GM21528 (cell line): ENCODE measurements around the gene CA14.
"Not testable (repeated sequence)": the region's sequence is repeated elsewhere in the genome, so short reads cannot be mapped to it uniquely, and the experiment has no call there.

Experiments
- ATAC-seq: cut with Tn5 transposase; IDR thresholded peaks from one replicate; pipeline ENCODE4 v1.9.1; 2021; ENCODE audit warnings: mild to moderate bottlenecking, moderate library complexity; ENCODE audit not compliant: unreplicated experiment, low FRiP score

Gene CA14

GRCh38 chr1:150235852-150236613 lies 21.5 kb upstream of the CA14 start, which contains the start of gene ANP32E:
ANP32E (minus strand) TSS chr1:150236112; CDS start chr1:150235786, 326 bp downstream.
- ATAC-seq: peak; percentile 80

DNA sequence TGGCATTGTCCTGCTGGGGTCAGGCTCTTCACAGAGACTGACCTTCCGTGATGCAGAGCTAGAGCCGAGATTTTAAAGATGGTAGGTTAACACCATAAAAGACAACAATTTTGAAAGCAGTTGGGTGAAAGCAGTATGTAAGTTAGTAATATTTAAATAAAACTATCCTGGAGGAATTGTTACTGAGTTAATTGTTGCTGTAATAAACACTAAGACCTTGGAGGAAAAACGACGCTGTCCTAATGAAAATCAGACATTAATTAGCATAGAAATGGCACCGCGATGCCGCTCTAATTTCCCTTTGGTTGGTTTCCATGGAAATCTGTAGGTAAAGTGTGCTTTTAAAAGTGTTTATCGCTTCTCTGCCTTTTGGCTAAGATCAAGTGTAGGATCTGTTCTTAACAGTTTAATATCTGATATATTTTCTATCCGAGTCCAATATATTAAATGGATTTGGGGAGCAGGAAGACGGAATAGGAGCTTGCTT lies 20.9 kb upstream of the CA14 start:
- no peak for ATAC-seq

DNA sequence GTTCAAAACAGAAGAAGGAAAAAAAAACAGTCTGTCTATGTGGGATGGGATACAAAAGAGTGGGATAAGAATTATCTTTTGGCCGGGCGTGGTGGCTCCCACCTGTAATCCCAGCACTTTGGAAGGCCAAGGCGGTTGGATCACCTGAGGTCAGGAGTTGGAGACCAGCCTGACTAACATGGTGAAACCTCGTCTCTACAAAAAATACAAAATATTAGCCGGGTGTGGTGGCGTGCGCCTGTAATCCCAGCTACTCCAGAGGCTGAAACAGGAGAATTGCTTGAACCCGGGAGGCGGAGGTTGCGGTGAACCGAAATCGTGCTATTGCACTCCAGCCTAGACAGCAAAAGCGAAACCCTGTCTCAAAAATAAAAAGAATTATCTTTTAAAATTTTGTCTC lies 20.4 kb upstream of the CA14 start:
- not testable (repeated sequence) for ATAC-seq

DNA sequence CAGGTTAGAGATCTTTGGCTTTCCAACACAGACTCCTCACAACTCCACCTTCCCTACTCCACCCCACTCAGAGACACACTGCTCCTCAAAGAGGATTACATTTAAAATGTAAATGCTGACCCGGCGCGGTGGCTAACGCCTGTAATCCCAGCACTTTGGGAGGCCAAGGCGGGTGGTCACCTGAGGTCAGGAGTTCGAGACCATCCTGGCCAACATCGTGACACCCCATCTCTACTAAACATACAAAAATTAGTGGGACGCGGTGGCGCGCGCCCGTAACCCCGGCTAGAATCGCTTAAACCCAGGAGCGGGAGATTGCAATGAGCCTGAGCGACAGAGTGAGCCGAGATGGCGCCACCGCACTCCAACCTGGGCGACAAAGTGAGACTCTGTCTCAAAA lies 19.8 kb upstream of the CA14 start:
- ATAC-seq: no peak

- no peak for ATAC-seq
Measured at GRCh38 chr1:150243003-150243402, 14.6 kb upstream of the CA14 start.

- ATAC-seq: no peak
Measured at GRCh38 chr1:150249936-150250335, 7.6 kb upstream of the CA14 start.

DNA sequence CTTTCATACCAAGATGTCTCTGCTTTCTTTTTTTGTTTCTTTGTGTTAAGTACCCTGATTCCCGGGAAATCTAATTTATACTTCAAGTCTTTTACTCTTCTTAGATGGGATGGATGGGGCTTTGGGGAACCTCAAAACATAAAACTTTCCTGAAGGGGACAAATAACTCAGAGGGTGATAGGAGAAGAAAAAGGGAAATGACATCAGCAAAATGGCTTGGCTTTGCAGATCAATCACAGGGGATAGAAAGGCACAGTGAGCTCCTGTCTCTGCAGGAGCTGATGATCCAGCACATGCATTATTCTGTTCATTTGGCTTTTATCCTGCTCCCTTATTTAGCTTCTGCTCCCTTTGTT lies 1.4 kb upstream of the CA14 start:
- no peak for ATAC-seq

DNA sequence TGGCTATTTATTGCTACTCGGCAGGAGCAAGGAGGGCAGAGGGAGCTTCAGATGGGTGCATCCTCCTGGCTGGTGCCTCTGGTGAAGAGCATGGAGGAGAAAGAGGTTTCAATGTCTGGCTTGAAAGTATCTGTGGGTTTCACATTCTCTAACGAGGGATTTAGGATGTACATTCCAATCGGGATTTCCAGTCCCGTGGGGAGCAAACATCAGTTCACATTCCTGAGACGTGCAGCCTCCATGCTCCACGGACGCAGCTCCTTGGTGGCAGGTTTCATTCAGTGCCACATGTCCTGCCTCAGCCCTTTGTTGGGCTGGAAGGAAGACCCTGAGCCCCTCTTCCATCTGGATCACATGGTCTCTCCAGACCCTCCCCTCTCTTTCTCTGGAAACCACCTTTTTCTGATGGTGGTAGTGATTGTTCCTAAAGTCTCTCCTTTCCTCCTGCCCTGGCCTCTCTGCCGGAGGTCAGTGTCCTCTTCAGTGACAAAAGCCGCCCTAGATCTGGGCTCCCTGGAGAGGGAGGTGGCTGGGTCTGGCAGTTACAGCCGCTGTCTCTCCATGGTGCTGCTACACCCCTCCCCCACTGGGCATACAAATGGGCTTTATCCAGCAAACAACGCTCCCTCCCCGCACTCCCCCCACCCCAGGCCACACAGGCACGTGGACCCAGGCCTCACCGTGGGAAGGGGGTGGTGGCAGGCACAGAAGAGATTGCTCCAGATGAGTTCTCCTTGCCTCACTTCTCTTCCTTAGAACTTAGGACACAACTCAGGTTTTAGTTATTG lies 826 bp upstream of the CA14 start:
- no peak for ATAC-seq

- no peak for ATAC-seq
Measured at GRCh38 chr1:150259217-150259616, 1.6 kb downstream of the CA14 start.

- no peak for ATAC-seq
Measured at GRCh38 chr1:150259758-150260669, 2.4 kb downstream of the CA14 start.

DNA sequence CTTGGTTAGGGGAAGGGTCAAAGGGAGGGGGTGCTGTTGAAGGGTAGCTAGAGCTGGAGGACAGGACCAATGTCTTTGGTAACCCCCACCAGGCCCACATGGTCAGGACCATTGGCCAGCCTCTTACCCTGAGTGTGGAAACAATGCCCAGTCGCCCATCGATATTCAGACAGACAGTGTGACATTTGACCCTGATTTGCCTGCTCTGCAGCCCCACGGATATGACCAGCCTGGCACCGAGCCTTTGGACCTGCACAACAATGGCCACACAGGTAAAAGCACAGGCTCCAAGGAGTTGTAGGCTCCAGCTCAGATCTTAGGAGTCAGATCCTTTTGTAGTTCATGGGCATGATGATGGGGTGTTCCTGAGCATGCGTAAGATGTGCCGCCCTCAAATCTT lies 3.8 kb downstream of the CA14 start:
- ATAC-seq: no peak

GRCh38 chr1:150262388-150263320 lies 5.1 kb downstream of the CA14 start:
- no peak for ATAC-seq

DNA sequence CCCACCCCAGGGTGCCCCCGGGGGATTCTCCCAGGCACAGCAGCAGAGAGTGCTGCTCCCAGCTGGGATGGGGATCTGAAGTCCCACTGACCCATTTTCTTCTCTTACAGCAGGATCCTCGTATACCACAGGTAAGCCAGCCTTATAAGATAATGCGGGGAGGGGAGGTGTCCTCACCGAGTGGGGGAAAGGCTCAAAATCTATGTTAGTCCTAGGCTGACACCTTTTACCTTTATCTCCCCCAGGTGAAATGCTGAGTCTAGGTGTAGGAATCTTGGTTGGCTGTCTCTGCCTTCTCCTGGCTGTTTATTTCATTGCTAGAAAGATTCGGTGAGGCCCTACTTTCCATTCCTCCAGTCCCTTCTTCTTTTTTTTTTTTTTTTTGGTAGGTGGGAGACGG lies 6.0 kb downstream of the CA14 start:
- no peak for ATAC-seq

- ATAC-seq: no peak
Measured at GRCh38 chr1:150267896-150268295, 10.3 kb downstream of the CA14 start.

- peak; percentile 23 for ATAC-seq
Measured at GRCh38 chr1:150268340-150268704, 10.7 kb downstream of the CA14 start.

DNA sequence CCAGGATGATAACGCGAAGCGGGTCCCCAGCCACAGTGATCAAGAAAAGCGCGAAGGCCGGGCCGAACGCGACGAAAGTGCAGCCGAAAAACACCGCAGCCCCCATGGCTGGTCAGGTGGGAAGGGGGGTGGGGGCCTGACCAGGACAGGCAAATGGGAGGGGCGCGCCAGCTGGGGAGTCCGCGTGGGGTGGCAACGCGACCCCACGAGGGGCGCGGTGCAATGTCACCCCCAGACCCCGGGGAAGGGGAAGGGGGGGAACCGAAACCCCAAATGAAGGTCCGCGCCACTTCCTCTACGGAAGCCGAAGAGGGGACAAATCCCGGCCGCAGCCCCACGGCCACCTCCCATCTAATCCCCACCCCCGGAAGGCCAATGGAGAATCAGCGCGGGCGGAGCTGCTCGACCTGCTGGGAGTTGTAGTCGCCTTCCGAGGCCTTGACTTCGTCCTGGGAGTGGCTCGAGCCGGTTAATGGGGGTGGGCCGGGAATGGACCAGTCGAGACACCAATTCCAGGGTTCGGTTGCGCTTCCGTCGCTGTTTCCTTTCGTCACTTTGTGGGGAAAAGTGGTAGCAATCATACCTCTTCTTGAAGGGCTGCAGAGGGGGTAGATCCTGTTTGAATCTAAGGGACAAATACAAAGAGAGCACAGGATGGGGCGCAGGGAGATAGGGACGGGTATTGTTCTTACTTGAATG lies 11.3 kb downstream of the CA14 start, which contains the start of gene APH1A:
Gene APH1A (minus strand): TSS at position 312 of the 699 bp plus-strand sequence. CDS start 206 bp downstream, at position 106.
- ATAC-seq: peak; percentile 85

- ATAC-seq: no peak
Measured at GRCh38 chr1:150269451-150269850, 11.9 kb downstream of the CA14 start.

- no peak for ATAC-seq
Measured at GRCh38 chr1:150271291-150271959, 13.9 kb downstream of the CA14 start.
